OCI-LY3 (cell line): Measurements from ENCODE around the gene CLDN24.

Experiments
- EZH2phosphoT487 ChIP-seq: fragments of 200-600 bp; shearing (Covaris generic); IDR thresholded peaks from 2 replicates; pipeline ENCODE4 v1.6.1; 2018; ENCODE audit warnings: antibody characterized with exemption, mixed run types, low read depth
- TF ChIP-seq, protein P1 (sequence below): fragments of 200-600, 300-600 bp; sonication (generic); IDR thresholded peaks from 2 replicates; pipeline ENCODE4 v1.5.1; 2014; ENCODE audit warnings: antibody characterized with exemption, low read length, low read depth

DNA sequence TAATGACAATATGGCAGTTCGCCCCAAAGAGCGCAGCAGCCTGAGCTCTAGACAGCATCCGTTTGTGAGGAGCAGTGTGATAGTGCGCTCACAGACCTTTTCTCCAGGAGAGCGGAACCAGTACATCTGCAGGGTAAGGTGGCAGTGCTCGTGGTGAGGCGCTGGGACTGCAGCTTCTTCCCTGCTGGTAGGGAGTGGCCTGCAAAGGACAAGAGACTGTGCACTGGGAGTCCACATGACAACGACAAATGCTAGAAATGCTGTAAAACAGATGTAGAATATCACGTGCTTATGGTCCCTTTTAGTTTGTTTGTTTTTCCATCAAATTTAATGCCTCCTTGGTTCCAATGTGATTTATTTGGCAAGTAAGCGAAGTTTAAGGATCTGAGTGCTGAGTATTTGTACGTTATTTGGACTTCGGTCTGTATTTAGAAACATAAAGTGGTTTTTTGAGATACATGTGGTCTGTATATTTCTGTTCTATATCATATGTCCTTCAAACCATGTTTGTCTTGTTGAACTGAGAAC is 37.9 kb downstream of the CLDN24 start:
- TF ChIP-seq, protein P1, sequence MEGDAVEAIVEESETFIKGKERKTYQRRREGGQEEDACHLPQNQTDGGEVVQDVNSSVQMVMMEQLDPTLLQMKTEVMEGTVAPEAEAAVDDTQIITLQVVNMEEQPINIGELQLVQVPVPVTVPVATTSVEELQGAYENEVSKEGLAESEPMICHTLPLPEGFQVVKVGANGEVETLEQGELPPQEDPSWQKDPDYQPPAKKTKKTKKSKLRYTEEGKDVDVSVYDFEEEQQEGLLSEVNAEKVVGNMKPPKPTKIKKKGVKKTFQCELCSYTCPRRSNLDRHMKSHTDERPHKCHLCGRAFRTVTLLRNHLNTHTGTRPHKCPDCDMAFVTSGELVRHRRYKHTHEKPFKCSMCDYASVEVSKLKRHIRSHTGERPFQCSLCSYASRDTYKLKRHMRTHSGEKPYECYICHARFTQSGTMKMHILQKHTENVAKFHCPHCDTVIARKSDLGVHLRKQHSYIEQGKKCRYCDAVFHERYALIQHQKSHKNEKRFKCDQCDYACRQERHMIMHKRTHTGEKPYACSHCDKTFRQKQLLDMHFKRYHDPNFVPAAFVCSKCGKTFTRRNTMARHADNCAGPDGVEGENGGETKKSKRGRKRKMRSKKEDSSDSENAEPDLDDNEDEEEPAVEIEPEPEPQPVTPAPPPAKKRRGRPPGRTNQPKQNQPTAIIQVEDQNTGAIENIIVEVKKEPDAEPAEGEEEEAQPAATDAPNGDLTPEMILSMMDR: no peak
- TF ChIP-seq EZH2phosphoT487: no peak
